Measurements from ENCODE around the gene KIR3DL1.
"Not testable (repeated sequence)": the region's sequence is repeated elsewhere in the genome, so short reads cannot be mapped to it uniquely, and the experiment has no call there.

Gene KIR3DL1

GRCh38 chr19:54817670-54818536, 1.6 kb downstream of the KIR3DL1 start:
- no peak for DNase-seq

- not testable (repeated sequence) for DNase-seq
These were observed 8.1 kb downstream of the KIR3DL1 start for GRCh38 chr19:54824416-54824815.

- DNase-seq, result not testable (repeated sequence)
These were observed 9.1 kb downstream of the KIR3DL1 start for GRCh38 chr19:54825326-54825725.

GRCh38 chr19:54828064-54828463, 11.8 kb downstream of the KIR3DL1 start:
- not testable (repeated sequence) for DNase-seq

- not testable (repeated sequence) for DNase-seq
These were observed 16.2 kb downstream of the KIR3DL1 start, which contains the start of gene KIR2DS4 for GRCh38 chr19:54832496-54832895. Gene KIR2DS4, plus strand, starts transcription at chr19:54832676.

- peak; percentile 59 for DNase-seq
These were observed 18.9 kb downstream of the KIR3DL1 start for GRCh38 chr19:54835126-54835525.

- not testable (repeated sequence) for DNase-seq
These were observed 21.3 kb downstream of the KIR3DL1 start for GRCh38 chr19:54837522-54837921.

- not testable (repeated sequence) for DNase-seq
These were observed 26.9 kb downstream of the KIR3DL1 start for GRCh38 chr19:54843171-54843570.

- DNase-seq, result not testable (repeated sequence)
These were observed 33.9 kb downstream of the KIR3DL1 start, which contains the start of gene KIR3DL2 for GRCh38 chr19:54850061-54850640. Gene KIR3DL2, plus strand, starts transcription at chr19:54850443. Its CDS starts 33 bp downstream, at chr19:54850476.

- no peak for DNase-seq
These were observed 34.7 kb downstream of the KIR3DL1 start for GRCh38 chr19:54850930-54851329.

- DNase-seq, result no peak
These were observed 35.1 kb downstream of the KIR3DL1 start for GRCh38 chr19:54851353-54851752.

GRCh38 chr19:54855241-54855640, 39.0 kb downstream of the KIR3DL1 start:
- DNase-seq, result not testable (repeated sequence)

GRCh38 chr19:54858476-54858875, 42.2 kb downstream of the KIR3DL1 start:
- DNase-seq, result not testable (repeated sequence)

GRCh38 chr19:54859421-54859820, 43.2 kb downstream of the KIR3DL1 start:
- not testable (repeated sequence) for DNase-seq

GRCh38 chr19:54863459-54863858, 47.2 kb downstream of the KIR3DL1 start:
- not testable (repeated sequence) for DNase-seq

GRCh38 chr19:54871696-54872095, 55.4 kb downstream of the KIR3DL1 start:
- no peak for DNase-seq

- no peak for DNase-seq
These were observed 57.7 kb downstream of the KIR3DL1 start, which contains the start of gene FCAR for GRCh38 chr19:54873990-54874389. Gene FCAR, plus strand, starts transcription at chr19:54874235. Its CDS starts 55 bp downstream, at chr19:54874290.

GRCh38 chr19:54875506-54875905, 59.2 kb downstream of the KIR3DL1 start:
- no peak for DNase-seq

GRCh38 chr19:54877471-54877870, 61.2 kb downstream of the KIR3DL1 start:
- no peak for DNase-seq
